HEK293 (cell line): Measurements from ENCODE around the gene MED19.

Experiments
- GLI2 ChIP-seq: fragments of 450-650 bp; formaldehyde crosslinking; IDR thresholded peaks from 2 replicates; pipeline ENCODE4; 2017; ENCODE audit warnings: missing biosample characterization, missing genetic modification characterization, low read depth, borderline replicate concordance
- GLIS2 ChIP-seq: fragments of 450-650 bp; formaldehyde crosslinking; IDR thresholded peaks from 2 replicates; pipeline ENCODE4 v1.5.1; 2016; ENCODE audit warnings: missing biosample characterization, missing genetic modification characterization
- HOXC10 ChIP-seq: sonication (generic); formaldehyde crosslinking; IDR thresholded peaks from 2 replicates; pipeline ENCODE4 v1.8.1; 2023; ENCODE audit warnings: mild to moderate bottlenecking, missing genetic modification reagents
- KLF1 ChIP-seq: fragments of 450-650 bp; formaldehyde crosslinking; IDR thresholded peaks from 2 replicates; pipeline ENCODE4 v1.5.1; 2016; ENCODE audit warnings: missing biosample characterization, missing genetic modification characterization
- KLF10 ChIP-seq: fragments of 450-650 bp; IDR thresholded peaks from 2 replicates; pipeline ENCODE4 v1.5.1; 2018; ENCODE audit warnings: missing biosample characterization, mild to moderate bottlenecking, missing genetic modification characterization
- MEIS1 ChIP-seq: sonication (generic); formaldehyde crosslinking; IDR thresholded peaks from 2 replicates; pipeline ENCODE4 v1.8.1; 2022; ENCODE audit warnings: missing genetic modification reagents, mild to moderate bottlenecking, borderline replicate concordance
- ZBTB1 ChIP-seq: fragments of 450-650 bp; formaldehyde crosslinking; IDR thresholded peaks from 2 replicates; pipeline ENCODE4 v1.5.1; 2016; ENCODE audit warnings: missing biosample characterization, missing genetic modification characterization
- ZNF10 ChIP-seq: fragments of 450-650 bp; formaldehyde crosslinking; IDR thresholded peaks from 2 replicates; pipeline ENCODE4 v1.5.1; 2017; ENCODE audit warnings: missing biosample characterization, missing genetic modification characterization
- ZNF121 ChIP-seq: fragments of 450-650 bp; formaldehyde crosslinking; IDR thresholded peaks from 2 replicates; pipeline ENCODE4 v1.5.1; 2016; ENCODE audit warnings: missing biosample characterization, missing genetic modification characterization
- ZNF132 ChIP-seq: fragments of 450-650 bp; formaldehyde crosslinking; IDR thresholded peaks from 2 replicates; pipeline ENCODE4 v1.5.1; 2017; ENCODE audit warnings: missing biosample characterization, missing genetic modification characterization, borderline replicate concordance
- ZNF146 ChIP-seq: fragments of 450-650 bp; formaldehyde crosslinking; IDR thresholded peaks from 2 replicates; pipeline ENCODE4 v1.5.1; 2016; ENCODE audit warnings: missing biosample characterization, missing genetic modification characterization
- ZNF16 ChIP-seq: fragments of 450-650 bp; formaldehyde crosslinking; IDR thresholded peaks from 2 replicates; pipeline ENCODE4 v1.5.1; 2016; ENCODE audit warnings: low read depth, missing biosample characterization, missing genetic modification characterization
- ZNF202 ChIP-seq: fragments of 450-650 bp; formaldehyde crosslinking; IDR thresholded peaks from 2 replicates; pipeline ENCODE4 v1.5.1; 2016; ENCODE audit warnings: missing biosample characterization, missing genetic modification characterization, borderline replicate concordance
- ZNF266 ChIP-seq: fragments of 450-650 bp; formaldehyde crosslinking; IDR thresholded peaks from 2 replicates; pipeline ENCODE4 v1.5.1; 2016; ENCODE audit warnings: missing biosample characterization, missing genetic modification characterization, low read depth
- ZNF354C ChIP-seq: fragments of 450-650 bp; formaldehyde crosslinking; IDR thresholded peaks from 2 replicates; pipeline ENCODE4 v1.5.1; 2016; ENCODE audit warnings: missing biosample characterization, missing genetic modification characterization, low read depth, borderline replicate concordance
- ZNF501 ChIP-seq: fragments of 450-650 bp; formaldehyde crosslinking; IDR thresholded peaks from 2 replicates; pipeline ENCODE4 v1.5.1; 2016; ENCODE audit warnings: missing biosample characterization, missing genetic modification characterization
- ZNF529 ChIP-seq: fragments of 450-650 bp; formaldehyde crosslinking; IDR thresholded peaks from 2 replicates; pipeline ENCODE4 v1.5.1; 2017; ENCODE audit warnings: missing genetic modification characterization, missing biosample characterization; ENCODE audit not compliant: insufficient replicate concordance
- ZNF530 ChIP-seq: fragments of 450-650 bp; formaldehyde crosslinking; IDR thresholded peaks from 2 replicates; pipeline ENCODE4 v1.5.1; 2016; ENCODE audit warnings: low read depth, missing biosample characterization, missing genetic modification characterization
- ZNF670 ChIP-seq: fragments of 450-650 bp; formaldehyde crosslinking; IDR thresholded peaks from 2 replicates; pipeline ENCODE4 v1.5.1; 2016; ENCODE audit warnings: missing biosample characterization, missing genetic modification characterization, low read depth
- ZSCAN16 ChIP-seq: fragments of 450-650 bp; formaldehyde crosslinking; IDR thresholded peaks from 2 replicates; pipeline ENCODE4 v1.5.1; 2016; ENCODE audit warnings: missing biosample characterization, missing genetic modification characterization
- ZSCAN30 ChIP-seq: fragments of 450-650 bp; IDR thresholded peaks from 2 replicates; pipeline ENCODE4 v1.5.1; 2018; ENCODE audit warnings: missing biosample characterization, mild to moderate bottlenecking, missing genetic modification characterization, moderate library complexity
- TF ChIP-seq, protein P1 (sequence below): fragments of 450-650 bp; formaldehyde crosslinking; IDR thresholded peaks from 2 replicates; pipeline ENCODE4 v1.5.0; 2017; ENCODE audit warnings: missing biosample characterization, missing genetic modification characterization, borderline replicate concordance
- TF ChIP-seq, protein P2 (sequence below): fragments of 450-650 bp; formaldehyde crosslinking; IDR thresholded peaks from 2 replicates; pipeline ENCODE4 v1.5.1; 2017; ENCODE audit warnings: missing biosample characterization, missing genetic modification characterization
- TF ChIP-seq, protein P3 (sequence below): fragments of 450-650 bp; formaldehyde crosslinking; IDR thresholded peaks from 2 replicates; pipeline ENCODE4 v1.5.1; 2016; ENCODE audit warnings: missing biosample characterization, missing genetic modification characterization, borderline replicate concordance
- TF ChIP-seq, protein P4 (sequence below): fragments of 450-650 bp; formaldehyde crosslinking; IDR thresholded peaks from 2 replicates; pipeline ENCODE4 v1.5.1; 2016; ENCODE audit warnings: missing biosample characterization, missing genetic modification characterization

The MED19 gene

DNA sequence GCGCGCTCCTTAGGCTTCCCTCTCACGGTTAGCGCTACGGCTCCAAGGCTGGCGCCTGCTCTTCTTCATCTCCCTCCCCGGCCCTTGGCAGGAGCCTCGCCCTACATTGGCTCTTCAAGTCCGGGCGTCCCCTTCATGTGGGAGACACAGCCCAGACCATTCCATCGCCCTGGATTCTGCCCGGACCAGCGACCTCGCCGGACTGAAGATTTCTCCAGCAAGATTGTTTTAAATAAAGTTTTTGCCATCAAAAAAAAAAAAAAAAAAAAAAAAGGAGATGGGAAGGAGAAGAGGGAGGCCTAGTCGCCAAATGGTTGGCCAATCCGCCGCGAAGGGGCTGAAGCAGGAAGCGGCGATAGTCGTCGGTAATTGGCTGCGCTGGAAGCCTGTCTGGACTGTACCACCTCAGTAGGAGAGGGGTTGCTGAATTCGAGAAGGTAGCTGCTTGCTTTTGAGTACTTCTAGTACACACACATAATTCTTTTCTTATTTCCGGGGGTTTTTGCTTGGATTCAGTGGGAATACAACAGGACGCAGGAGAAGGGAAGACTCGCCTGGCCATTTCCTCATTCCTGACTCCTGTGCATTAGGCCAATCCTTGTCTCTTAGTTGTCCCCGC lies 44.8 kb downstream of the MED19 start (continued):
- TF ChIP-seq ZNF530 (tag by site-specific recombination) (no peak), ZNF670 (tag by site-specific recombination) (no peak), KLF1 (tag by site-specific recombination) (no peak), KLF10 (tag by site-specific recombination) (0 out of 2 replicates have a peak, but pooled peaks have one; percentile 35), GLI2 (tag by site-specific recombination) (no peak), ZNF16 (tag by site-specific recombination) (no peak), ZBTB1 (tag by site-specific recombination) (no peak), ZNF10 (tag by site-specific recombination) (no peak), ZNF266 (tag by site-specific recombination) (no peak), ZNF146 (tag by site-specific recombination) (no peak), ZNF501 (tag by site-specific recombination) (no peak), ZNF202 (tag by site-specific recombination) (no peak), HOXC10 (no peak), ZNF121 (tag by site-specific recombination) (no peak), ZNF132 (tag by site-specific recombination) (no peak), MEIS1 (CRISPR knock-in tag) (no peak), ZNF529 (no peak), ZNF354C (tag by site-specific recombination) (no peak), ZSCAN16 (no peak), ZSCAN30 (no peak), GLIS2 (tag by site-specific recombination) (no peak)
- TF ChIP-seq, protein P1, sequence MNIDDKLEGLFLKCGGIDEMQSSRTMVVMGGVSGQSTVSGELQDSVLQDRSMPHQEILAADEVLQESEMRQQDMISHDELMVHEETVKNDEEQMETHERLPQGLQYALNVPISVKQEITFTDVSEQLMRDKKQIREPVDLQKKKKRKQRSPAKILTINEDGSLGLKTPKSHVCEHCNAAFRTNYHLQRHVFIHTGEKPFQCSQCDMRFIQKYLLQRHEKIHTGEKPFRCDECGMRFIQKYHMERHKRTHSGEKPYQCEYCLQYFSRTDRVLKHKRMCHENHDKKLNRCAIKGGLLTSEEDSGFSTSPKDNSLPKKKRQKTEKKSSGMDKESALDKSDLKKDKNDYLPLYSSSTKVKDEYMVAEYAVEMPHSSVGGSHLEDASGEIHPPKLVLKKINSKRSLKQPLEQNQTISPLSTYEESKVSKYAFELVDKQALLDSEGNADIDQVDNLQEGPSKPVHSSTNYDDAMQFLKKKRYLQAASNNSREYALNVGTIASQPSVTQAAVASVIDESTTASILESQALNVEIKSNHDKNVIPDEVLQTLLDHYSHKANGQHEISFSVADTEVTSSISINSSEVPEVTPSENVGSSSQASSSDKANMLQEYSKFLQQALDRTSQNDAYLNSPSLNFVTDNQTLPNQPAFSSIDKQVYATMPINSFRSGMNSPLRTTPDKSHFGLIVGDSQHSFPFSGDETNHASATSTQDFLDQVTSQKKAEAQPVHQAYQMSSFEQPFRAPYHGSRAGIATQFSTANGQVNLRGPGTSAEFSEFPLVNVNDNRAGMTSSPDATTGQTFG (tag by site-specific recombination) = no peak
- TF ChIP-seq, protein P2, sequence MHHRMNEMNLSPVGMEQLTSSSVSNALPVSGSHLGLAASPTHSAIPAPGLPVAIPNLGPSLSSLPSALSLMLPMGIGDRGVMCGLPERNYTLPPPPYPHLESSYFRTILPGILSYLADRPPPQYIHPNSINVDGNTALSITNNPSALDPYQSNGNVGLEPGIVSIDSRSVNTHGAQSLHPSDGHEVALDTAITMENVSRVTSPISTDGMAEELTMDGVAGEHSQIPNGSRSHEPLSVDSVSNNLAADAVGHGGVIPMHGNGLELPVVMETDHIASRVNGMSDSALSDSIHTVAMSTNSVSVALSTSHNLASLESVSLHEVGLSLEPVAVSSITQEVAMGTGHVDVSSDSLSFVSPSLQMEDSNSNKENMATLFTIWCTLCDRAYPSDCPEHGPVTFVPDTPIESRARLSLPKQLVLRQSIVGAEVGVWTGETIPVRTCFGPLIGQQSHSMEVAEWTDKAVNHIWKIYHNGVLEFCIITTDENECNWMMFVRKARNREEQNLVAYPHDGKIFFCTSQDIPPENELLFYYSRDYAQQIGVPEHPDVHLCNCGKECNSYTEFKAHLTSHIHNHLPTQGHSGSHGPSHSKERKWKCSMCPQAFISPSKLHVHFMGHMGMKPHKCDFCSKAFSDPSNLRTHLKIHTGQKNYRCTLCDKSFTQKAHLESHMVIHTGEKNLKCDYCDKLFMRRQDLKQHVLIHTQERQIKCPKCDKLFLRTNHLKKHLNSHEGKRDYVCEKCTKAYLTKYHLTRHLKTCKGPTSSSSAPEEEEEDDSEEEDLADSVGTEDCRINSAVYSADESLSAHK (tag by site-specific recombination) = 0 out of 2 replicates have a peak, but pooled peaks have one; percentile 11
- TF ChIP-seq, protein P3, sequence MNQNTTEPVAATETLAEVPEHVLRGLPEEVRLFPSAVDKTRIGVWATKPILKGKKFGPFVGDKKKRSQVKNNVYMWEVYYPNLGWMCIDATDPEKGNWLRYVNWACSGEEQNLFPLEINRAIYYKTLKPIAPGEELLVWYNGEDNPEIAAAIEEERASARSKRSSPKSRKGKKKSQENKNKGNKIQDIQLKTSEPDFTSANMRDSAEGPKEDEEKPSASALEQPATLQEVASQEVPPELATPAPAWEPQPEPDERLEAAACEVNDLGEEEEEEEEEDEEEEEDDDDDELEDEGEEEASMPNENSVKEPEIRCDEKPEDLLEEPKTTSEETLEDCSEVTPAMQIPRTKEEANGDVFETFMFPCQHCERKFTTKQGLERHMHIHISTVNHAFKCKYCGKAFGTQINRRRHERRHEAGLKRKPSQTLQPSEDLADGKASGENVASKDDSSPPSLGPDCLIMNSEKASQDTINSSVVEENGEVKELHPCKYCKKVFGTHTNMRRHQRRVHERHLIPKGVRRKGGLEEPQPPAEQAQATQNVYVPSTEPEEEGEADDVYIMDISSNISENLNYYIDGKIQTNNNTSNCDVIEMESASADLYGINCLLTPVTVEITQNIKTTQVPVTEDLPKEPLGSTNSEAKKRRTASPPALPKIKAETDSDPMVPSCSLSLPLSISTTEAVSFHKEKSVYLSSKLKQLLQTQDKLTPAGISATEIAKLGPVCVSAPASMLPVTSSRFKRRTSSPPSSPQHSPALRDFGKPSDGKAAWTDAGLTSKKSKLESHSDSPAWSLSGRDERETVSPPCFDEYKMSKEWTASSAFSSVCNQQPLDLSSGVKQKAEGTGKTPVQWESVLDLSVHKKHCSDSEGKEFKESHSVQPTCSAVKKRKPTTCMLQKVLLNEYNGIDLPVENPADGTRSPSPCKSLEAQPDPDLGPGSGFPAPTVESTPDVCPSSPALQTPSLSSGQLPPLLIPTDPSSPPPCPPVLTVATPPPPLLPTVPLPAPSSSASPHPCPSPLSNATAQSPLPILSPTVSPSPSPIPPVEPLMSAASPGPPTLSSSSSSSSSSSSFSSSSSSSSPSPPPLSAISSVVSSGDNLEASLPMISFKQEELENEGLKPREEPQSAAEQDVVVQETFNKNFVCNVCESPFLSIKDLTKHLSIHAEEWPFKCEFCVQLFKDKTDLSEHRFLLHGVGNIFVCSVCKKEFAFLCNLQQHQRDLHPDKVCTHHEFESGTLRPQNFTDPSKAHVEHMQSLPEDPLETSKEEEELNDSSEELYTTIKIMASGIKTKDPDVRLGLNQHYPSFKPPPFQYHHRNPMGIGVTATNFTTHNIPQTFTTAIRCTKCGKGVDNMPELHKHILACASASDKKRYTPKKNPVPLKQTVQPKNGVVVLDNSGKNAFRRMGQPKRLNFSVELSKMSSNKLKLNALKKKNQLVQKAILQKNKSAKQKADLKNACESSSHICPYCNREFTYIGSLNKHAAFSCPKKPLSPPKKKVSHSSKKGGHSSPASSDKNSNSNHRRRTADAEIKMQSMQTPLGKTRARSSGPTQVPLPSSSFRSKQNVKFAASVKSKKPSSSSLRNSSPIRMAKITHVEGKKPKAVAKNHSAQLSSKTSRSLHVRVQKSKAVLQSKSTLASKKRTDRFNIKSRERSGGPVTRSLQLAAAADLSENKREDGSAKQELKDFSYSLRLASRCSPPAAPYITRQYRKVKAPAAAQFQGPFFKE (tag by site-specific recombination) = no peak
- TF ChIP-seq, protein P4, sequence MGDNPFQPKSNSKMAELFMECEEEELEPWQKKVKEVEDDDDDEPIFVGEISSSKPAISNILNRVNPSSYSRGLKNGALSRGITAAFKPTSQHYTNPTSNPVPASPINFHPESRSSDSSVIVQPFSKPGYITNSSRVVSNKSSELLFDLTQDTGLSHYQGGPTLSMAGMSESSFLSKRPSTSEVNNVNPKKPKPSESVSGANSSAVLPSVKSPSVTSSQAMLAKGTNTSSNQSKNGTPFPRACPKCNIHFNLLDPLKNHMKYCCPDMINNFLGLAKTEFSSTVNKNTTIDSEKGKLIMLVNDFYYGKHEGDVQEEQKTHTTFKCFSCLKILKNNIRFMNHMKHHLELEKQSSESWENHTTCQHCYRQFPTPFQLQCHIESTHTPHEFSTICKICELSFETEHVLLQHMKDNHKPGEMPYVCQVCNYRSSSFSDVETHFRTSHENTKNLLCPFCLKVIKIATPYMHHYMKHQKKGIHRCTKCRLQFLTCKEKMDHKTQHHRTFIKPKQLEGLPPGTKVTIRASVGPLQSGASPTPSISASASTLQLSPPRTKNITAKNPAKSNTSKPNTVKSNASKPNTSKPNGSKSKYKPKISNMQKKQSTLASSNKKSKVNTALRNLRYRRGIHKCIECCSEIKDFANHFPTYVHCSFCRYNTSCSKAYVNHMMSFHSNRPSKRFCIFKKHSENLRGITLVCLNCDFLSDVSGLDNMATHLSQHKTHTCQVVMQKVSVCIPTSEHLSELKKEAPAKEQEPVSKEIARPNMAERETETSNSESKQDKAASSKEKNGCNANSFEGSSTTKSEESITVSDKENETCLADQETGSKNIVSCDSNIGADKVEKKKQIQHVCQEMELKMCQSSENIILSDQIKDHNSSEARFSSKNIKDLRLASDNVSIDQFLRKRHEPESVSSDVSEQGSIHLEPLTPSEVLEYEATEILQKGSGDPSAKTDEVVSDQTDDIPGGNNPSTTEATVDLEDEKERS (tag by site-specific recombination) = no peak
